SK-N-SH (cell line): Measurements from ENCODE around the gene CSTF3. TPM values are rescaled to one million over a fixed set of nuclear protein-coding genes. Genes with fewer than 3 reads are reported as not detected.

Source experiments
- CTCF ChIA-PET: fragments of 300-600, 350-600 bp; formaldehyde crosslinking; extraction: SDS; loops from one replicate; lab custom pipeline; 2021; lab: Yijun Ruan, JAX
- POLR2A ChIA-PET: fragments of 350-600 bp; sonication (Branson Sonifier 250); formaldehyde crosslinking; extraction: SDS; loops from one replicate; lab custom pipeline; 2020; ENCODE audit warnings: antibody characterized with exemption, inconsistent platforms; lab: Yijun Ruan, JAX
- DNase-seq: peaks from one replicate; pipeline ENCODE4 v3.0.0; 2012
- H2AFZ ChIP-seq: fragments of 200-600 bp; sonication (generic); 2 replicates; pipeline ENCODE4 v1.8.1; 2016; ENCODE audit warnings: antibody characterized with exemption, mild to moderate bottlenecking, low read depth
- H3F3A ChIP-seq: fragments of 200-600 bp; sonication (generic); replicated peaks from 2 replicates; pipeline ENCODE3; 2016; ENCODE audit warnings: antibody characterized with exemption, mild to moderate bottlenecking; ENCODE audit not compliant: insufficient read depth
- H3K27ac ChIP-seq, 2 experiments: fragments of 200-500 bp in 1 of 2; fragments of 200-600 bp in 1 of 2; sonication (Bioruptor generic) in 1 of 2; sonication (generic), shearing (Covaris generic) in 1 of 2; 2 replicates each; pipeline versions ENCODE4 v1.5.1 to v1.6.1; 2014 to 2016; ENCODE audit warnings: low read depth in 2 of 2, inconsistent platforms in 1 of 2, low read length in 1 of 2, mild to moderate bottlenecking in 1 of 2, mixed read lengths in 1 of 2
- H3K27me3 ChIP-seq: fragments of 200-600 bp; sonication (generic), shearing (Covaris generic); 2 replicates; pipeline ENCODE4 v1.6.1; 2016; ENCODE audit warnings: mixed run types; ENCODE audit not compliant: insufficient read depth
- H3K36me3 ChIP-seq, 2 experiments: fragments of 200-500 bp in 1 of 2; fragments of 200-600 bp in 1 of 2; sonication (Bioruptor generic) in 1 of 2; sonication (generic) in 1 of 2; replicated peaks in 1 of 2; 2 replicates each; pipeline versions ENCODE3 to v1.5.1; 2014 to 2016; ENCODE audit warnings: low read length in 1 of 2, mild to moderate bottlenecking in 1 of 2; ENCODE audit not compliant: insufficient read depth in 2 of 2, control insufficient read depth in 1 of 2
- H3K4me1 ChIP-seq, 2 experiments: fragments of 200-500 bp in 1 of 2; fragments of 200-600 bp in 1 of 2; sonication (Bioruptor generic) in 1 of 2; sonication (generic), shearing (Covaris generic) in 1 of 2; 2 replicates each; pipeline versions ENCODE4 v1.5.1 to v1.6.1; 2014 to 2016; ENCODE audit warnings: low read depth in 1 of 2, low read length in 1 of 2, mixed run types in 1 of 2; ENCODE audit not compliant: insufficient read depth in 2 of 2, control insufficient read depth in 1 of 2
- H3K4me2 ChIP-seq: fragments of 200-600 bp; sonication (generic), shearing (Covaris generic); 2 replicates; pipeline ENCODE4 v1.6.1; 2017; ENCODE audit warnings: mixed run types
- H3K4me3 ChIP-seq, 2 experiments: fragments of 200-500 bp in 1 of 2; fragments of 200-600 bp in 1 of 2; sonication (Bioruptor generic) in 1 of 2; sonication (generic), shearing (Covaris generic) in 1 of 2; 2 replicates each; pipeline versions ENCODE4 v1.5.1 to v1.8.1; 2014 to 2016; ENCODE audit warnings: low read depth in 2 of 2, inconsistent platforms in 1 of 2, low read length in 1 of 2, mild to moderate bottlenecking in 1 of 2, mixed read lengths in 1 of 2, moderate library complexity in 1 of 2
- H3K79me2 ChIP-seq: fragments of 200-600 bp; sonication (generic); 2 replicates; pipeline ENCODE4 v1.8.1; 2017; ENCODE audit warnings: mild to moderate bottlenecking; ENCODE audit not compliant: insufficient read depth
- H3K9ac ChIP-seq: fragments of 200-600 bp; sonication (generic); 2 replicates; pipeline ENCODE4 v1.6.1; 2017; ENCODE audit warnings: mixed run types
- H3K9me2 ChIP-seq: fragments of 200-600 bp; sonication (generic); 2 replicates; pipeline ENCODE4 v1.6.1; 2017; ENCODE audit warnings: mixed run types
- H3K9me3 ChIP-seq: fragments of 200-600 bp; sonication (generic); 2 replicates; pipeline ENCODE4 v1.6.1; 2017; ENCODE audit warnings: mixed run types, mild to moderate bottlenecking, moderate library complexity
- H4K20me1 ChIP-seq: fragments of 200-600 bp; sonication (generic); 2 replicates; pipeline ENCODE4 v1.6.1; 2017; ENCODE audit warnings: mild to moderate bottlenecking, mixed run types; ENCODE audit not compliant: insufficient read depth
- CHD2 ChIP-seq: fragments of 150-350 bp; IDR thresholded peaks from 2 replicates; pipeline ENCODE4 v1.6.1; 2018; ENCODE audit warnings: low read length; ENCODE audit not compliant: partially characterized antibody
- ELF1 ChIP-seq: IDR thresholded peaks from 2 replicates; pipeline ENCODE4 v1.4.0; 2012
- EP300 ChIP-seq, 2 experiments: IDR thresholded peaks; 2 replicates each; pipeline versions ENCODE4 v1.4.0 to v1.6.1; 2012; ENCODE audit warnings: borderline replicate concordance in 1 of 2, low read depth in 1 of 2, low read length in 1 of 2
- EZH2phosphoT487 ChIP-seq: fragments of 200-600 bp; sonication (generic); IDR thresholded peaks from 2 replicates; pipeline ENCODE4 v1.6.1; 2017; ENCODE audit warnings: low read depth, mixed run types, mild to moderate bottlenecking, antibody characterized with exemption, moderate library complexity, borderline replicate concordance
- FOSL2 ChIP-seq: IDR thresholded peaks from 2 replicates; pipeline ENCODE4 v1.4.0; 2012; ENCODE audit warnings: low read depth, mild to moderate bottlenecking, moderate library complexity, borderline replicate concordance
- JUND ChIP-seq: IDR thresholded peaks from 2 replicates; pipeline ENCODE4 v1.4.0; 2012
- MEF2A ChIP-seq: IDR thresholded peaks from 2 replicates; pipeline ENCODE4 v1.4.0; 2012; ENCODE audit warnings: low read depth, borderline replicate concordance
- MXI1 ChIP-seq: IDR thresholded peaks from 2 replicates; pipeline ENCODE4 v1.6.1; 2012; ENCODE audit warnings: mild to moderate bottlenecking, low read depth, low read length, improper control_type of control experiment
- NFIC ChIP-seq: IDR thresholded peaks from 2 replicates; pipeline ENCODE4 v1.4.0; 2012; ENCODE audit warnings: borderline replicate concordance
- POLR2AphosphoS5 ChIP-seq: IDR thresholded peaks from 2 replicates; pipeline ENCODE4 v1.6.1; 2012; ENCODE audit warnings: low read depth, low read length
- RAD21 ChIP-seq: IDR thresholded peaks from 2 replicates; pipeline ENCODE4 v1.6.1; 2012; ENCODE audit warnings: mild to moderate bottlenecking, low read length
- RCOR1 ChIP-seq: fragments of 150-350 bp; IDR thresholded peaks from 2 replicates; pipeline ENCODE4 v1.6.1; 2017; ENCODE audit warnings: antibody characterized with exemption, low read length
- RXRA ChIP-seq: IDR thresholded peaks from 2 replicates; pipeline ENCODE4 v1.4.0; 2012; ENCODE audit warnings: low read depth, mild to moderate bottlenecking, borderline replicate concordance
- SIN3A ChIP-seq: IDR thresholded peaks from 2 replicates; pipeline ENCODE4 v1.6.1; 2012; ENCODE audit warnings: low read depth, mild to moderate bottlenecking, low read length, moderate library complexity, borderline replicate concordance
- TCF12 ChIP-seq: IDR thresholded peaks from 2 replicates; pipeline ENCODE4 v1.4.0; 2012
- TEAD4 ChIP-seq: IDR thresholded peaks from 2 replicates; pipeline ENCODE4 v1.4.0; 2012; ENCODE audit warnings: mild to moderate bottlenecking, borderline replicate concordance; ENCODE audit not compliant: insufficient read depth
- USF1 ChIP-seq: IDR thresholded peaks from 2 replicates; pipeline ENCODE4 v1.4.0; 2012; ENCODE audit warnings: low read depth, borderline replicate concordance
- ZBTB33 ChIP-seq: IDR thresholded peaks from 2 replicates; pipeline ENCODE4 v1.4.0; 2012; ENCODE audit warnings: low read depth, borderline replicate concordance
- WGBS: methylation state at CpG from one replicate; pipeline ENCODE4 v1.1.6; 2017; ENCODE audit warnings: low lambda C conversion rate; 5-methylcytosine and 5-hydroxymethylcytosine counted together
- polyA plus RNA-seq, 3 experiments: library from polyadenylated mRNA; depleted of rRNA; stranded (reverse); fragments of >200 nt; gene quantifications; 2 replicates each; pipeline ENCODE4 v1.2.3, GENCODE V29; 2012
- TF ChIP-seq, protein P1 (sequence below): IDR thresholded peaks from 2 replicates; pipeline ENCODE4; 2012
- TF ChIP-seq, protein P2 (sequence below): IDR thresholded peaks from 2 replicates; pipeline ENCODE4 v1.4.0; 2012; ENCODE audit warnings: low read depth

The CSTF3 gene
- polyA plus RNA-seq, 1 of the 3 experiments (the other 2 are of a cell fraction): 26.3 TPM

- H3K36me3 ChIP-seq: peaks cover 24 to 49% of the 10 kb centered on the region in 2 experiments
- no peak overlapping the region for H3K9ac ChIP-seq
- H3K27me3 ChIP-seq: no peaks in the 10 kb centered on the region
- 88% methylated on average over 11 of the region's 11 CpGs for WGBS
- peaks cover 16% of the 10 kb centered on the region for H3F3A ChIP-seq
- no peaks in the 10 kb centered on the region for H3K9me2 ChIP-seq
- H3K4me3 ChIP-seq: no peak overlapping the region
- H4K20me1 ChIP-seq: no peaks in the 10 kb centered on the region
- no peak overlapping the region for H2AFZ ChIP-seq
- POLR2A ChIA-PET: no interaction called here
- TF ChIP-seq MEF2A (no peak), EP300 (IDR thresholded peaks at IDR 0.05; ENCODE audit: borderline replicate concordance in 1 of 2, low read depth in 1 of 2, low read length in 1 of 2) (no peak), FOSL2 (no peak), TEAD4 (no peak), RAD21 (no peak), CHD2 (no peak), EZH2phosphoT487 (no peak), JUND (no peak), POLR2AphosphoS5 (no peak), ELF1 (no peak), RXRA (no peak)
- no peaks in the 10 kb centered on the region for H3K9me3 ChIP-seq
- CTCF ChIA-PET: interaction anchor here (1.0 to 5.1 kb wide), 14 partner anchors 10 to 255 kb away, joined by 3 to 42 read pairs (median 10); partner anchors contain the start of genes DEPDC7 and TCP11L1
- no peaks in the 10 kb centered on the region for H3K79me2 ChIP-seq
- H3K4me1 ChIP-seq: peaks cover 15 to 51% of the 10 kb centered on the region in 2 experiments; a peak in 3 of 4 replicates
- H3K4me2 ChIP-seq: no peak overlapping the region
- H3K27ac ChIP-seq: peak overlapping the region in 1 of 2 experiments; percentile 78; a peak in 1 of 4 replicates
- DNase-seq: no peak
These were observed 97.1 kb downstream of the CSTF3 start for GRCh38 chr11:33064033-33064825.

- POLR2A ChIA-PET: no interaction called here
- H3K9ac ChIP-seq: no peak overlapping the region
- H4K20me1 ChIP-seq: no peaks in the 10 kb centered on the region
- H3K4me2 ChIP-seq: 0 out of 2 replicates have a peak overlapping the region, but pooled peaks have one; percentile 14
- no peaks in the 10 kb centered on the region for H3K9me3 ChIP-seq
- peaks cover 24% of the 10 kb centered on the region for H3F3A ChIP-seq
- TF ChIP-seq MXI1 (no peak), JUND (peak; percentile 14; the same call in 1 of the 2 replicates), RCOR1 (no peak), EP300 (IDR thresholded peaks at IDR 0.05; ENCODE audit: borderline replicate concordance in 1 of 2, low read depth in 1 of 2, low read length in 1 of 2) (peak in 1 of 2 experiments; percentile 29; a peak in 1 of 4 replicates), SIN3A (no peak), FOSL2 (peak; percentile 14), POLR2AphosphoS5 (no peak; the same call in 1 of the 2 replicates), NFIC (no peak), ELF1 (no peak), TEAD4 (no peak; the same call in 1 of the 2 replicates), EZH2phosphoT487 (no peak), CHD2 (no peak), ZBTB33 (no peak), USF1 (no peak), MEF2A (no peak), RXRA (no peak), TCF12 (peak; percentile 86)
- TF ChIP-seq, protein P1, sequence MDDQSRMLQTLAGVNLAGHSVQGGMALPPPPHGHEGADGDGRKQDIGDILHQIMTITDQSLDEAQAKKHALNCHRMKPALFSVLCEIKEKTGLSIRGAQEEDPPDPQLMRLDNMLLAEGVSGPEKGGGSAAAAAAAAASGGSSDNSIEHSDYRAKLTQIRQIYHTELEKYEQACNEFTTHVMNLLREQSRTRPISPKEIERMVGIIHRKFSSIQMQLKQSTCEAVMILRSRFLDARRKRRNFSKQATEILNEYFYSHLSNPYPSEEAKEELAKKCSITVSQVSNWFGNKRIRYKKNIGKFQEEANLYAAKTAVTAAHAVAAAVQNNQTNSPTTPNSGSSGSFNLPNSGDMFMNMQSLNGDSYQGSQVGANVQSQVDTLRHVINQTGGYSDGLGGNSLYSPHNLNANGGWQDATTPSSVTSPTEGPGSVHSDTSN: peak; percentile 68
- TF ChIP-seq, protein P2, sequence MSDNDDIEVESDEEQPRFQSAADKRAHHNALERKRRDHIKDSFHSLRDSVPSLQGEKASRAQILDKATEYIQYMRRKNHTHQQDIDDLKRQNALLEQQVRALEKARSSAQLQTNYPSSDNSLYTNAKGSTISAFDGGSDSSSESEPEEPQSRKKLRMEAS: no peak
- H3K4me3 ChIP-seq: no peak overlapping the region
- H3K9me2 ChIP-seq: no peaks in the 10 kb centered on the region
- DNase-seq: no peak
- H3K27me3 ChIP-seq: no peaks in the 10 kb centered on the region
- H2AFZ ChIP-seq: no peak overlapping the region
- no peaks in the 10 kb centered on the region for H3K79me2 ChIP-seq
- H3K4me1 ChIP-seq: peaks cover 15 to 59% of the 10 kb centered on the region in 2 experiments; a peak in 3 of 4 replicates
- peaks cover 23 to 49% of the 10 kb centered on the region in 2 experiments for H3K36me3 ChIP-seq
- CTCF ChIA-PET: interaction anchor here (0.7 to 5.1 kb wide), 5 partner anchors 9 to 255 kb away, joined by 3 to 36 read pairs (median 4); no protein-coding TSS in a partner anchor
- 65% methylated on average over 3 of the region's 3 CpGs for WGBS
- H3K27ac ChIP-seq: peak overlapping the region; percentile 45 to 78; a peak in 3 of 4 replicates
These were observed 97.9 kb downstream of the CSTF3 start for GRCh38 chr11:33063326-33063881.
